ENCODE measurements around the gene APOE. TPM values are rescaled to one million over a fixed set of nuclear protein-coding genes. Genes with fewer than 3 reads are reported as not detected.
"Not testable (repeated sequence)": the region's sequence is repeated elsewhere in the genome, so short reads cannot be mapped to it uniquely, and the experiment has no call there.

APOE gene
- total and polyA plus RNA-seq, 7 experiments from 2014 or later: 0.41 to 7.9 (median 4.0) TPM; not detected in 2

- H3K27ac Mint-ChIP-seq: no peak overlapping the region
- ChIA-PET POLR2A (no interaction called here), CTCF (no interaction called here)
- H3K4me1 Mint-ChIP-seq: peaks cover 4 to 19% (median 7%) of the 10 kb centered on the region in 7 donors
- ATAC-seq (no peak), DNase-seq (no peak)
- peaks cover 0 to 4% (median 0%) of the 10 kb centered on the region in 5 donors for H3K36me3 Mint-ChIP-seq
- H3K27me3 Mint-ChIP-seq: peaks cover 26 to 36% (median 32%) of the 10 kb centered on the region in 5 donors
- H3K9me3 Mint-ChIP-seq: no peaks in the 10 kb centered on the region
- Histone ChIP-seq H3K9me3 (ENCODE audit: control insufficient read depth in 2 of 3, low read length in 3 of 3) (no peaks in the 10 kb centered on the region), H3K4me1 (ENCODE audit: control insufficient read depth in 2 of 2, insufficient read depth in 2 of 2, low read length in 2 of 2) (no peaks in the 10 kb centered on the region), H3K4me3 (ENCODE audit: low read length) (no peak overlapping the region), H3K36me3 (ENCODE audit: control insufficient read depth in 2 of 3, insufficient read depth in 3 of 3, low read length in 3 of 3) (no peaks in the 10 kb centered on the region), H3K27me3 (ENCODE audit: control insufficient read depth in 2 of 2, insufficient read depth in 2 of 2, low read length in 2 of 2) (no peaks in the 10 kb centered on the region), H3K27ac (ENCODE audit: low read depth, low read length) (no peak overlapping the region)
- intact Hi-C loops (cut with micrococcal nuclease): no loop called here
- H3K4me3 Mint-ChIP-seq: peak overlapping the region in 2 of 10 donors; percentile 9 to 51
Measured at GRCh38 chr19:44912854-44913253, 7.3 kb downstream of the APOE start.

GRCh38 chr19:44913512-44914432 is 8.2 kb downstream of the APOE start:
- H3K27ac Mint-ChIP-seq; H3K9me3 ChIP-seq (ENCODE audit: control insufficient read depth in 2 of 3, low read length in 3 of 3); POLR2A ChIA-PET; H3K36me3 Mint-ChIP-seq; H3K4me1 ChIP-seq (ENCODE audit: control insufficient read depth in 2 of 2, insufficient read depth in 2 of 2, low read length in 2 of 2); DNase-seq; H3K36me3 ChIP-seq (ENCODE audit: control insufficient read depth in 2 of 3, insufficient read depth in 3 of 3, low read length in 3 of 3); ATAC-seq; H3K27ac ChIP-seq (ENCODE audit: low read depth, low read length); H3K4me3 ChIP-seq (ENCODE audit: low read length); H3K27me3 ChIP-seq (ENCODE audit: control insufficient read depth in 2 of 2, insufficient read depth in 2 of 2, low read length in 2 of 2); H3K9me3 Mint-ChIP-seq: not testable (repeated sequence)
- intact Hi-C loops (cut with micrococcal nuclease): loop anchor here in 1 of 2 donors (2.0 kb wide), 1 partner anchor 41 kb away; the partner anchor contains the start of gene CLPTM1
- Mint-ChIP-seq H3K27me3 (peaks cover 23 to 32% (median 28%) of the 10 kb centered on the region in 5 donors), H3K4me3 (peak overlapping the region in 9 of 10 donors; percentile 55 to 91 (median 87)), H3K4me1 (peaks cover 4 to 19% (median 7%) of the 10 kb centered on the region in 7 donors)
- CTCF ChIA-PET: interaction anchor here (0.7 kb wide), 1 partner anchor 265 kb away, joined by 3 read pairs; the partner anchor contains the start of gene BLOC1S3

GRCh38 chr19:44914433-44915206 is 9.0 kb downstream of the APOE start, which contains the start of gene APOC1:
TSS of gene APOC1 (plus strand) at chr19:44914608. CDS start at chr19:44914892, 284 bp downstream.
- Histone ChIP-seq H3K4me3 (ENCODE audit: low read length) (peak within 1 kb of the TSS; percentile 44), H3K27ac (ENCODE audit: low read depth, low read length) (peak within 1 kb of the TSS; percentile 55)
- H3K4me1 Mint-ChIP-seq: peaks cover 4 to 19% (median 7%) of the 10 kb centered on the region in 7 donors
- peak within 1 kb of the TSS in 6 of 9 donors; percentile 25 to 86 (median 50) for H3K27ac Mint-ChIP-seq
- H3K36me3 ChIP-seq (ENCODE audit: control insufficient read depth in 2 of 3, insufficient read depth in 3 of 3, low read length in 3 of 3); H3K9me3 ChIP-seq (ENCODE audit: control insufficient read depth in 2 of 3, low read length in 3 of 3); H3K27me3 ChIP-seq (ENCODE audit: control insufficient read depth in 2 of 2, insufficient read depth in 2 of 2, low read length in 2 of 2); H3K4me1 ChIP-seq (ENCODE audit: control insufficient read depth in 2 of 2, insufficient read depth in 2 of 2, low read length in 2 of 2); H3K36me3 Mint-ChIP-seq; H3K9me3 Mint-ChIP-seq; POLR2A ChIA-PET: not testable (repeated sequence)
- peak within 1 kb of the TSS; percentile 80 to 91 (median 88) for H3K4me3 Mint-ChIP-seq
- intact Hi-C loops (cut with micrococcal nuclease): loop anchor here (1.0 to 2.0 kb wide), 2 partner anchors 24 to 40 kb away; partner anchors contain the start of gene CLPTM1 (in 1 of the 2)
- H3K27me3 Mint-ChIP-seq: peaks cover 23 to 32% (median 26%) of the 10 kb centered on the region in 5 donors
- DNase-seq: peak; percentile 49 to 78 (median 68)
- CTCF ChIA-PET: interaction anchor here (0.7 kb wide), 1 partner anchor 264 kb away, joined by 3 read pairs; the partner anchor contains the start of gene BLOC1S3
- ATAC-seq: peak; percentile 95

- Histone ChIP-seq H3K27ac (ENCODE audit: low read depth, low read length) (no peak overlapping the region), H3K4me1 (ENCODE audit: control insufficient read depth in 2 of 2, insufficient read depth in 2 of 2, low read length in 2 of 2) (peaks cover 0 to 6% of the 10 kb centered on the region in 2 donors), H3K27me3 (ENCODE audit: control insufficient read depth in 2 of 2, insufficient read depth in 2 of 2, low read length in 2 of 2) (no peaks in the 10 kb centered on the region), H3K9me3 (ENCODE audit: control insufficient read depth in 2 of 3, low read length in 3 of 3) (no peaks in the 10 kb centered on the region), H3K36me3 (ENCODE audit: control insufficient read depth in 2 of 3, insufficient read depth in 3 of 3, low read length in 3 of 3) (no peaks in the 10 kb centered on the region), H3K4me3 (ENCODE audit: low read length) (no peak overlapping the region)
- POLR2A ChIA-PET: no interaction called here
- no peak for DNase-seq
- peaks cover 7 to 26% (median 20%) of the 10 kb centered on the region in 5 donors for H3K27me3 Mint-ChIP-seq
- H3K27ac Mint-ChIP-seq: no peak overlapping the region
- peaks cover 0 to 15% (median 6%) of the 10 kb centered on the region in 7 donors for H3K4me1 Mint-ChIP-seq
- no peaks in the 10 kb centered on the region for H3K36me3 Mint-ChIP-seq
- CTCF ChIA-PET: no interaction called here
- intact Hi-C loops (cut with micrococcal nuclease): no loop called here
- no peak overlapping the region for H3K4me3 Mint-ChIP-seq
- no peaks in the 10 kb centered on the region for H3K9me3 Mint-ChIP-seq
- no peak for ATAC-seq
Measured at GRCh38 chr19:44924243-44924725, 18.7 kb downstream of the APOE start.

GRCh38 chr19:44925114-44925891 is 19.7 kb downstream of the APOE start:
- CTCF ChIA-PET: no interaction called here

More at GRCh38 chr19:44925114-44925891, 19.7 kb downstream of the APOE start:
- ATAC-seq: peak; percentile 16
- Histone ChIP-seq H3K9me3 (ENCODE audit: control insufficient read depth in 2 of 3, low read length in 3 of 3) (no peaks in the 10 kb centered on the region), H3K36me3 (ENCODE audit: control insufficient read depth in 2 of 3, insufficient read depth in 3 of 3, low read length in 3 of 3) (no peaks in the 10 kb centered on the region), H3K27ac (ENCODE audit: low read depth, low read length) (no peak overlapping the region), H3K4me1 (ENCODE audit: control insufficient read depth in 2 of 2, insufficient read depth in 2 of 2, low read length in 2 of 2) (peaks cover 0 to 6% of the 10 kb centered on the region in 2 donors), H3K27me3 (ENCODE audit: control insufficient read depth in 2 of 2, insufficient read depth in 2 of 2, low read length in 2 of 2) (no peaks in the 10 kb centered on the region), H3K4me3 (ENCODE audit: low read length) (no peak overlapping the region)
- Mint-ChIP-seq H3K4me3 (no peak overlapping the region), H3K27ac (no peak overlapping the region), H3K4me1 (peaks cover 0 to 15% (median 6%) of the 10 kb centered on the region in 7 donors), H3K27me3 (peaks cover 7 to 26% (median 20%) of the 10 kb centered on the region in 5 donors), H3K36me3 (no peaks in the 10 kb centered on the region), H3K9me3 (no peaks in the 10 kb centered on the region)
- POLR2A ChIA-PET: no interaction called here
- DNase-seq: no peak
- intact Hi-C loops (cut with micrococcal nuclease): no loop called here

Data from naive thymus-derived CD4-positive, alpha-beta T cell (primary cell).